Body of pancreas (tissue), 4 donors: Measurements from ENCODE around the gene SSC4D.

Experiments used
- CTCF ChIP-seq, 7 experiments: fragments of 450-650 bp in 4 of 7; fragments of 200-600 bp in 3 of 7; sonication (generic) in 3 of 7; IDR thresholded peaks; one replicate each; pipeline ENCODE4 v1.5.1; 2016 to 2019; ENCODE audit warnings: antibody characterized with exemption in 7 of 7
- POLR2A ChIP-seq, 3 donors: fragments of 450-650 bp; IDR thresholded peaks; one replicate each; pipeline ENCODE4 v1.6.1; 2016; ENCODE audit warnings: antibody characterized with exemption in 3 of 3, mild to moderate bottlenecking in 2 of 3

- TF ChIP-seq CTCF (IDR thresholded peaks at IDR 0.05) (no peak), POLR2A (IDR thresholded peaks at IDR 0.05) (no peak)
These were observed 38.1 kb downstream of the SSC4D start for GRCh38 chr7:76371396-76371795.
